ENCODE results near the gene GJB6.

GJB6 gene

DNA sequence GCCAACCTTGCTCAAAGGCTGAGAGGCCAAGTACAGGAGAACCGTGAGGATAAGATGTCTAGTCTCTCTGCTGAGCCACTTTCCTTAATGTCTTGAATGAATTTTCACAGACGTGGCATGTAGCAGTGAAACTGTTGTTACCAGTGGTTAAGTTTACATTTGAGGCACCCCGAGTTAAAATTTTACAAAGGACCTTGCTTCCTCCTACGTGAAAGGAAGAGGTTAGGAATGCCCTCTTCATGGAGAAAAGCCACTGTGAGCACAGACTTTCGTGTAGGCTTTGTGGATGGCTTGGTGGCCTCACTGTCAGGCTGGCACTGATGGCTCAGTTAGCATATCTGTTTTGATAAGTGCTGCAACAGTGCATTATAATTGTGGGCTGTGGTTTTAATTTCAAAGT, 42.0 kb downstream of the GJB6 start:
- in situ Hi-C loops (cut with MboI; ENCODE audit: low sequenced_read_pairs): loop anchor here (25.0 kb wide), 2 partner anchors 722 to 1297 kb away; partner anchors contain the start of gene XPO4

DNA sequence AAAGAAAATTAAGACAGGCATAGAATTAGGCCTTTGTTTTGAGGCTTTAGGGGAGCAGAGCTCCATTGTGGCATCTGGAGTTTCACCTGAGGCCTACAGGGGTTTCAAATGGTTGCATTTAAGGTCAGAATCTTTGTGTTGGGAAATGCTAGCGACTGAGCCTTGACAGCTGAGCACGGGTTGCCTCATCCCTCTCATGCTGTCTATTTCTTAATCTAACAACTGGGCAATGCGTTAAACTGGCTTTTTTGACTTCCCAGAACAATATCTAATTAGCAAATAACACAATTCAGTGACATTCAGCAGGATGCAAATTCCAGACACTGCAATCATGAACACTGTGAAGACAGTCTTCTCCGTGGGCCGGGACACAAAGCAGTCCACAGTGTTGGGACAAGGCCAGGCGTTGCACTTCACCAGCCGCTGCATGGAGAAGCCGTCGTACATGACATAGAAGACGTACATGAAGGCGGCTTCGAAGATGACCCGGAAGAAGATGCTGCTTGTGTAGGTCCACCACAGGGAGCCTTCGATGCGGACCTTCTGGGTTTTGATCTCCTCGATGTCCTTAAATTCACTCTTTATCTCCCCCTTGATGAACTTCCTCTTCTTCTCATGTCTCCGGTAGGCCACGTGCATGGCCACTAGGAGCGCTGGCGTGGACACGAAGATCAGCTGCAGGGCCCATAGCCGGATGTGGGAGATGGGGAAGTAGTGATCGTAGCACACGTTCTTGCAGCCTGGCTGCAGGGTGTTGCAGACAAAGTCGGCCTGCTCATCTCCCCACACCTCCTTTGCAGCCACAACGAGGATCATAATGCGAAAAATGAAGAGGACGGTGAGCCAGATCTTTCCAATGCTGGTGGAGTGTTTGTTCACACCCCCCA, 43.2 kb downstream of the GJB6 start:
- in situ Hi-C loops (cut with MboI; ENCODE audit: low sequenced_read_pairs): loop anchor here (25.0 kb wide), 2 partner anchors 723 to 1298 kb away; partner anchors contain the start of gene XPO4

DNA sequence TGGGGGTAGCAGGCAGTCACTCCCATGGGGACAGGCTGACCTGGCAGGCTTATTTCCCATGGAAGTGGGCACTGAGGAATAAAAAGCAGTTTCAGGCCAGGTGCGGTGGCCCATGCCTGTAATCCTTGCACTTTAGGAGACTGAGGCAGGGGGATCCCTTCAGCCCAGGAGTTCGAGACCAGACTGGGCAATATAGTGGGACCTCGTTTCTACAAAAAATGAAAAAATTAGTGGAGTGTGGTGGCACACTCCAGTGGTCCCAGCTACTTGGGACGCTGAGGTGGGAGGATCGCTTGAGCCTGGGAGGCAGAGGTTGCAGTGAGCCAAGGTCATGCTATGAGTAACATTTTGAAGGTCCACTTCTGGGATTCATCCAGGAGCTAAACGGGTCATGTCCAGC, 45.3 kb downstream of the GJB6 start:
- in situ Hi-C loops (cut with MboI; ENCODE audit: low sequenced_read_pairs): loop anchor here (25.0 kb wide), 2 partner anchors 726 to 1301 kb away; partner anchors contain the start of gene XPO4

DNA sequence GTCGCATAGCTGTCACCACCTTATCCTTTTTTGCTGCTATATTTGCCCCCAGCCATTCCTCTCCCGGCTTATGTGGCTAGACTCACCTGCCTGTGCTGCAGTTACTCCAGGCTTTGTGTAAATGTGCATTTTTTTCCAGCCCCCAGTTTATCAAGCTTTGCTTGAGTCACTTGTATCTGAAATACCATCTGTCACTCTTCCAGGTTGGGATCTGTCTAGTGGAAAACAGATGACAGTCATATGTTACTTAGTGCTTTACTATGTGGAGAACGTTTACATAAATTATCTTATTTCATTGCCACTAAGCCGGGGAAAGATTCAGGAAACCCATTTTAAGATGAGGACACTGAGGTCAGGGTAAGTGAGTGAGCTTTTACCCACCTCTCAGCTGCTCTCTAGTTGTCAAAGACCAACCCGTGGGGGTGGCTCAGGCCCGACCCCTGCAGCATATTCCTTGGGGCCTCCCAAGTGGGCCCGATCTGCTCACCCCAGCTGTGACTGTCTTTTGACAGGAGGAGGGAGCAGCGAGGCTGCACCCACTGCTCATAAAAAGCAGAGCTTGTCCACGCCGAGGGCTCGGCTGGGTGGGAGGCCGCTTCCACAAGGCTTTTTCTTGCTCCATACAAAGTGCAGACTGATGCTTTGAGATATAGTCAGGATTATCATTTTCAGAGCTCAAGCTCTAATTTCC, 46.6 kb downstream of the GJB6 start:
- in situ Hi-C loops (cut with MboI; ENCODE audit: low sequenced_read_pairs): loop anchor here (25.0 kb wide), 2 partner anchors 727 to 1302 kb away; partner anchors contain the start of gene XPO4

DNA sequence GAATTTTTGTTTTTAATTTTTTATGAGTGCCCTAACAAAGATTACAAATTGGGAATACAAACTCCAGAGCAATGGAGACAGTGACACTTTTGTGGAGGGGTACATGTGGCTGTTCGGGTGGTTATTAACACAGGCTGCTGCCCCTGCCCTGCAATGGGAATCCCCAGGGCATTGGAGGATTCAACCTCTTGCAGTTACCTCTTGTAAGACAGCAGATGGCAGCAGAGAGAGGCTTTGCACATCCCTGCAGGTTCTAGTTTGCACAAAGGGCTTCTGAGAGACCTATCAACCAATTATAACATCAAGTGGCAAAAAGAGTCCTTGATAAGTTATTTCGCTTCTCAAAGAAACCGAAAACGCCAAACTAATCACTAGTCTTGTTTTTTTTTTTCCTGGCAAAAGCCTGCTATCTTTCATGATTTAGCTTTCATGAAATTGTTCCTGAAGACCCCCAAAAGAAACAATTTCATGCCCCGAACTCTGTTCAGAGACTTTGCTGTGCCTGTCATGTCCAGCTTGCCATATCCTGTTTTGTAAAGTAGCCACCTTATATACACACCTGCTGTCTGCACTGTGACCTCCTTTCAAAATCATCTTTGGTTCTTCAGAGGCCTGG, 49.8 kb downstream of the GJB6 start:
- in situ Hi-C loops (cut with MboI; ENCODE audit: low sequenced_read_pairs): loop anchor here (25.0 kb wide), 2 partner anchors 730 to 1305 kb away; partner anchors contain the start of gene XPO4

DNA sequence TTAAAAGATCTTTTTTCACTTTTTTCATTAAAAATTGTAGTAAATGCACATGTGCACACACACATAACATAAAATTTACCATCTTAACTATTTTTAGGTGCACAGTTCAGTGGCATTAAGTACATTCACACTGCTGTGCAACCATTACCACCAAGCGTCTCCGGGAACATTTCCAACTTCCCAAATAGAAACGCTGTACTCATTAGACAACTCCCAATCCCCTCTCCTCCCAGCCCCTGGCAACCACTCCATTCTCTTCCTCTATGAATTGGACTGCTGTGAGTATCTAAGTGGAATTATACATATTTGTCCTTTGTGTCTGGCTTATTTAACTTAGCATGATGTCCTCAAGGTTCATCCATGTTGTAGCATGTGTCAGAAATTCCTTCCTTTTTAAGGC, 50.9 kb downstream of the GJB6 start:
- in situ Hi-C loops (cut with MboI; ENCODE audit: low sequenced_read_pairs): loop anchor here (25.0 kb wide), 2 partner anchors 731 to 1306 kb away; partner anchors contain the start of gene XPO4

DNA sequence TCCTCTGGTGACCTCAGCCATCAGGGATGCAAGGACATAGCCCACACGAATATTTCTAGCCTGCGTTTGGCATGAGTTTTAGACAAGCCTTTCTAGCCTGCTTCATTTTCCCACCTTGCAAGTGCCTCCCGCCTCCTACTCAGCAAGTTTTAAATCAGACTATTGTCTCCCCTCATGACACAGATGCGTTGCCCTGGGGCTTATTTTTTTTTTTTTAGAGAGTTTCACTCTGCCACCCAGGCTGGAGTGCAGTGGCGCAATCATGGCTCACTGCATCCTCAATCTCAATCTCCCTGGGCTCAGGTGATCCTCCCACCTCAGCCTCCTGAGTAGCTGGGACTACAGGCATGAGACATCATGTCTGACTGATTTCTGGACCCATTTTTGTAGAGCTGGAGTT, 54.0 kb downstream of the GJB6 start:
- in situ Hi-C loops (cut with MboI; ENCODE audit: low sequenced_read_pairs): loop anchor here (25.0 kb wide), 2 partner anchors 734 to 1309 kb away; partner anchors contain the start of gene XPO4

DNA sequence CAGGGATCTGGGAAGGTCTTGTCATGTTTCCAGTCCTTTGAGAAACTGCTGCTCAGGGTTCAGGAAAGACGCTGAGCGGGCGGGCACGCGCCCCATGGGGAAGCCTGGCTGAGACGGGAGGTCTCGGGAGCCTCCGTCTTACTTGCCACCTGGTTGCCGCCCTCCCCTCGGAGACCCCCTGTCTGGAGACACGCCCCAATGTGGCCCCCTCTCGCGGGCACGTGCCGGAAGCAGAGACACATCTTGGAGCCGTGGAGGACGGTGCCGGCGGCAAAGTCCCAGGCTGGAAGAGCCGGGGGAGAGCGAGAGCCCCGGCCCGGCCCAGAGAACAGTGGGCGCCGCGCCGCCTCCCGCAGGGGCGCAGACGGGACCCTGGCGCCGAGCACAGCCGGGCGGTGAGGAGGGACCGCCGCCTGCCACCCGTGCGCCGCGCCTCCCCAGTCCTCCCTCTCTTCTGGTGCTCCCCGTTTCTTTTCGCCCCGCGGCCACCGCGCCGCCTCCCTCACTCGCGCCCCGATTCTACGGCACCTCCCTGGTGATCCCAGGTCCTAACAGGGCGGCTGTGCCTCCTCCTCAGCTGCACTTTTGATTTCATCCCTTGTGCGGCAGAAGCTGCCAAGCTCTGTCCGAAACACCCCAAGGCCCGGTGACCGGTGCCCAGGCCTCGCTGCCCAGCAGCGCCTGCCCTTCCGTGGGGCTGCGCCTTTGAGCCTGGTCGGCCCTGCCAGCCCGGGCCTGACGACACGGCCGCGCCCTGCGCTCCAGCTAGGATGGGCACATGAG, 54.9 kb downstream of the GJB6 start:
- in situ Hi-C loops (cut with MboI; ENCODE audit: low sequenced_read_pairs): loop anchor here (25.0 kb wide), 2 partner anchors 735 to 1310 kb away; partner anchors contain the start of gene XPO4

DNA sequence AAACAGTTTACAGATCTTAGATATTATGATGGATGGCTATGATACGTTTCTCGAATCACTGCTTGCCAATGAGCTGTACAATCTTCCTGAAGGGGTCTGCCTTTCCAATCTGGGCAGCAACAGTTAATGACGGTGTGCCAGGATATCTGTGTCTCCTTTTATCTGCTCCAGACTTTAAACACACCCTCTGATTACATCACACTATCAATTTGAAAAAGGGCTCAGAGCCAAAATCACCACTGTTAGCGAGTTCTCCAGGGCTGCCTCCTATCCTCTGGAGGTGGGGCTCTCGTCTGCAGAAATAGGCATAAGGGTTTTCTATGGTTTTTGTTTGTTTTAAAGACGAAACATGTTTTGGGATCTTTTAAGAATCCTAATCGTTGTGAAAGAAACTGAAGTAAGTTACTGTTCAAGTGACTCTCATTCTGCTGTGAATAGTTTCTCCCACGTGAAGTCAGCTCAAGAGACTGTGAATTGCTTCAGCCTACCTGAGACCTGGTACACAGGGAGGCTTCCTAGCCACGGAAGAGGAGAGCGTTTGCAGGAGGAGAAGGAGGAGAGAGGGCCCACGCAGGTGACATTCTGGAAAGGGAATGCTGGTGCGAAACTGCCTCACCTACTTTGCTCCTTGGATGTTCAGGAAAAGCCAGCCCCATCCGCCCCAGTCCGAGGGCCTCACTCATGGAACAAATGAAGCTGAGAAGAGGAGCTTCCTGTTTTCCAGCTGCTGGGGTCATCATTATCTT, 56.0 kb downstream of the GJB6 start:
- in situ Hi-C loops (cut with MboI; ENCODE audit: low sequenced_read_pairs): loop anchor here (25.0 kb wide), 2 partner anchors 736 to 1311 kb away; partner anchors contain the start of gene XPO4

DNA sequence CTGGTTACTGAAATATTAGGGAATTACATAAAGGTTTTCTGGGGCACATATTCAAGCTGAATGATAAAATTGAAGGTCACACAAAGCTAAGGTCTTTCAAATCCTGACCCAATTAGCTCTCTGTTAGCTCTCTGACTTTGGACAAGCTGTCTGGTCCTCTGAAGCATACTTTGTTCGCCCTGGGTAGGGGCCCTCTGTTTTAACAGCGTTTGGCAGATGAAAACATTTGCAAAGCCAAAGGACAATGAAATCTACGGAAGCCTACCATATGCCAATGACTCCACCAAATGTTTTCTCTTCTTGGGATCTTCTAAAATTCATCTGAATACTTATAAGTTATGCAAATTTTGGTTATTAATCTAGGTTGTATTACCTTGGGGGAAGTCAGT, 56.7 kb downstream of the GJB6 start:
- in situ Hi-C loops (cut with MboI; ENCODE audit: low sequenced_read_pairs): loop anchor here (25.0 kb wide), 2 partner anchors 737 to 1312 kb away; partner anchors contain the start of gene XPO4

DNA sequence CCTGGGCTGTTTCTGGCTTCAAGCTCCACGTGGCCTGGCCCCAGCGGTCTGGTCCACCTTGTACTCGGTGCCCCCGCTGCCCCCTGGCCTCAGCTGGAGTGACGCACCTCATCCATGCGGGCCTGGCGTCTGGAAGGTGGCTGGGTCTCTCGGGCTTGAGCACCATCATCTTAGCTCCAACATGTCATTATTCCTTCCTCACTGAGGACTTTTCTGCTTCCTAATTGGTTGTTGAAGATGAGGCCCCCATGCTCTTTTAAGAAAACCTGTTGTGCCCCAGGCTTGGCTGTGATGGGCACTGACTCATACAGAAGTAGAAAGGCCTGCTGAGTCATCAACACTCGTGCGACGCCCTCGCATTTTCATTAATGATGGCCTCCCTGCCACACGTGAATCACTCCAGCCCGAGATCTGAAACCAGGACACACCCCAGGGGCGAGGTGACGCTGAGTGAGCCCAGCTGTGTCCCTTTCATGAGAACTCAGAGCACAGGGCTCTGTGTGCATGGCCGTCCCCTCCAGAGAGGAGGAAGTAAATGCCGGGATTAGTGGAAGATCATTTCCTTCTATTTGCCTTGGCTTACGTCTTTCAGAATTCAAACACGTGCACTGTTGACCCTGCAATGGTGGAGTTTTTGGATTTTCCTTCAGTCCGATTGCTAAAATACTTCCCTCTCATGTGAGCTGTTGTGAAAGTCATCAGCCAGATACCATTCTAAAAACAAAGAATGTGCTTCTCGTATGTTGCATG, 57.3 kb downstream of the GJB6 start:
- in situ Hi-C loops (cut with MboI; ENCODE audit: low sequenced_read_pairs): loop anchor here (25.0 kb wide), 3 partner anchors 188 to 1312 kb away; partner anchors contain the start of gene XPO4

DNA sequence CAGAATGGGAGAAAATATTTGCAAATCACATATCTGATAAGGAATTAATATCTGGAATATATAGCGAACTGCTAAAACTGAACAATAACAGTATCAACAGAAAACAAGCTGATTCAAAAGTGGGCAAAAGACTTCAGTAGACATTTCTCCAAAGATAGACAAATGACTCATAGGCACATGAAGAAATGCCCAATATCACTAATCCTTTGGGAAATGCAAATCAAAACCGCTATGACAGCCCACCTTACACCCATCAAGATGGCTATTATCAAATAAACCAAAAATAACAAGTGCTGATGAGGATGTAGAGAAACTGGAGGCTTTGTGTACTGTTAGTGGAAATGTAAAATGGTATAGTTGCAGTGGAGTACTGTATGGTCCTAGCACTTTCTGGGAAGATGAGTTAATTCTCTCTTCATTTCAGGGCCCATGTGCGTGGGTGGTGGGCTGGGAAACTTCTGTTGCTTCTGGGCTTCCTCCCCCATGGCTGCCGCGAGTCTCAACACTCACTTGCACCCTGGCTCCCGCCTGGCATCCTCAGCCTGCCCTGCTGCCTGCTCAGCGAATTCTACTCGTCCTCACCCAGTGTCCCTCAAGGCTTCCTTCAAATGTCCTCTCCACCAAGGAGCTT, 58.9 kb downstream of the GJB6 start:
- in situ Hi-C loops (cut with MboI; ENCODE audit: low sequenced_read_pairs): loop anchor here (25.0 kb wide), 1 partner anchor 186 kb away; no protein-coding TSS in a partner anchor

All from HL-60/S4 treated with retinoic acid at 250 ng/mL for 4 days and 3 days (cell line).